Osteocyte (in vitro differentiated cells): Measurements from ENCODE around the gene ZMYND11. TPM values are rescaled to one million over a fixed set of nuclear protein-coding genes. Genes with fewer than 3 reads are reported as not detected.

ENCODE experiments used
- DNase-seq: peaks from one replicate; pipeline ENCODE4 v3.0.0; 2021; ENCODE audit warnings: mixed read lengths; ENCODE audit not compliant: unreplicated experiment; ENCODE audit errors: extremely low spot score
- H3K27ac Mint-ChIP-seq: one replicate; pipeline ENCODE4 v1.8.0; 2021; ENCODE audit warnings: mild to moderate bottlenecking, mixed read lengths; ENCODE audit not compliant: unreplicated experiment
- H3K27me3 Mint-ChIP-seq: one replicate; pipeline ENCODE4 v1.8.0; 2021; ENCODE audit warnings: mixed read lengths; ENCODE audit not compliant: unreplicated experiment
- H3K36me3 Mint-ChIP-seq: one replicate; pipeline ENCODE4 v1.8.0; 2021; ENCODE audit warnings: mixed read lengths; ENCODE audit not compliant: unreplicated experiment
- H3K4me1 Mint-ChIP-seq: one replicate; pipeline ENCODE4 v1.8.0; 2021; ENCODE audit warnings: mixed read lengths; ENCODE audit not compliant: unreplicated experiment
- H3K4me3 Mint-ChIP-seq: one replicate; pipeline ENCODE4 v1.8.0; 2021; ENCODE audit warnings: mild to moderate bottlenecking, moderate library complexity, mixed read lengths; ENCODE audit not compliant: unreplicated experiment
- H3K9me3 Mint-ChIP-seq: one replicate; pipeline ENCODE4 v1.8.0; 2021; ENCODE audit warnings: mixed read lengths; ENCODE audit not compliant: unreplicated experiment
- CTCF ChIP-seq: fragments of 200-600 bp; sonication (generic); IDR thresholded peaks from 2 replicates; pipeline ENCODE4 v1.5.0; 2021; ENCODE audit warnings: antibody characterized with exemption, mild to moderate bottlenecking, moderate library complexity
- long read RNA-seq: library from polyadenylated mRNA; unstranded; transcript quantifications from one replicate; pipeline ENCODE4 v2.0.0, GENCODE V29; 2021
- total RNA-seq: library from RNA; stranded (reverse); gene quantifications from 2 replicates; pipeline ENCODE4 v1.2.1, GENCODE V29; 2021

The ZMYND11 gene
- total RNA-seq = 87.7 and 87.8 TPM in 2 replicates
- long read RNA-seq, full-length matches to known transcripts = 20 of 140 reads
- long read RNA-seq, partial matches to known transcripts = 38 of 140 reads
- long read RNA-seq, other reads (novel, unspliced or antisense) = 82 of 140 reads

- peak; percentile 90 for DNase-seq
- Mint-ChIP-seq H3K27ac (peak within 1 kb of the TSS; percentile 89), H3K27me3 (no peaks in the 10 kb centered on the region), H3K4me3 (peak within 1 kb of the TSS; percentile 83), H3K9me3 (no peaks in the 10 kb centered on the region), H3K36me3 (no peaks in the 10 kb centered on the region), H3K4me1 (peaks cover 44% of the 10 kb centered on the region)
- TF ChIP-seq CTCF = no peak
Observed at GRCh38 chr10:135132-135600, at the start of gene ZMYND11. Gene ZMYND11, plus strand, starts transcription at chr10:135455. Its CDS starts 44,558 bp downstream, at chr10:180013.

DNA sequence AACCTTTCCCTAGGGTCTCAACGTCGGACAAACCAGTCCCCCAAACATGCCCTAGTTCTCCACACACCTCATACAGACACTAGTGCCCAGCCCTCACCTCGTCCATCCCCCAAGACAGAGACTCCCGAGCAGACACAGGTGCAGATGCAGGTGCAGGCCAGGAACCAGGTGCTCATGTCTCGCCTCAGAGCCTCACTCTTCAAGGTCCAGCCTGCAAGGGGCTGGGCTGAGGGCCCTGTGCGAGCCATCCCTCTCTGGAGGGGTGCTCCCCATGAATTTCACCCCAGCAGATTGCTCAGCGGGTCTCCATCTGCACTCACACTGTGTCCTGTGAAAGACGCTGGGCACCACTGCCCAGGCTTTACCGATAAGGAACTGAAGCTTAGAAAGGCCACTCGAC, 49.2 kb upstream of the ZMYND11 start:
- peak; percentile 54 for DNase-seq
- no peaks in the 10 kb centered on the region for H3K36me3 Mint-ChIP-seq
- no peaks in the 10 kb centered on the region for H3K9me3 Mint-ChIP-seq
- peaks cover 26% of the 10 kb centered on the region for H3K27me3 Mint-ChIP-seq
- no peak for TF ChIP-seq CTCF
- no peak overlapping the region for H3K4me3 Mint-ChIP-seq
- H3K4me1 Mint-ChIP-seq = peaks cover 3% of the 10 kb centered on the region
- no peak overlapping the region for H3K27ac Mint-ChIP-seq

DNA sequence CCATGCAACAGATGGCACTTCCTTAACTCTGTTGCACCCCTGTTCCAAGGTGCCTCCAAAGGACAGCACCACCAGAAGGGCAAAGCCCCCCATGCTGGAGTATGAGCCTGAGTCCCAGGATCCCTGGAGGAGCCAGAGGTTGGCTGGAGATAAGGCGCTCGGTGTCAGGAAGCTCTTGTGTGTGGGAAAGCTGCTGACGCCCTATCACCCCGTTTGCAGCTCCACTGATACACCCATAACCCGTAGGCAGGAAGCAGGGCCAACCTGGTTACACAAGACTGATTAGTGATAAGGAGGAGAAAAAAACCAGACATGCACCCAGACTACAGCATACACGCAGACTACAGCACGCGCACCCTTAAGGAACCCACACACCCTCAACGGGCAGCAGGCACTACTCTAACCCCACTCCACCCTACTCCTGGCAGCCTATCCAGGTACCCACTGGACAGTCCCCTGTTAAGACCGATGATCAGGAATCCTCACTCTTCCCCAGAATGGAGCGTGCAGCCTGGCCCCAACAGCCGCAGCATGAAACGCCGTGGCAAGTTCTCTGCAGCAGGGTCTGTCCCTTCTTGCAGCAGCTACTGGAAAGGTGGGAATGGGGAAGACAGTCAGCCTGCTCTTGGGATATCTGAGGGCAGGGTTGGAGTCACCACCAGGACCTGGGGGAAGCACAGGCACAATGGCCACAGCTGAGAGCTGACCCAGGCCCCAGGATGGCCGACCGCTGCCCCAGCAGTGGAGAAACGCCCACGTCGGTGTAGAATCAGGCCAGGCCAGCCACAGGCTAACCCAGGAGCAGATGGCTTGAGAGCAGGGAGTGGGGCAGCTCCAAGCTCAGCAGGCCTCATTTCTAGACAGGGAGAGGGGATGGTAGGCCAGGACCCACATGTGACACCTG, 47.8 kb upstream of the ZMYND11 start:
- H3K4me1 Mint-ChIP-seq = peaks cover 3% of the 10 kb centered on the region
- peak; percentile 73 for DNase-seq
- no peaks in the 10 kb centered on the region for H3K9me3 Mint-ChIP-seq
- no peak overlapping the region for H3K4me3 Mint-ChIP-seq
- no peak overlapping the region for H3K27ac Mint-ChIP-seq
- no peak for TF ChIP-seq CTCF
- peaks cover 17% of the 10 kb centered on the region for H3K27me3 Mint-ChIP-seq
- no peaks in the 10 kb centered on the region for H3K36me3 Mint-ChIP-seq

GRCh38 chr10:88253-88652, 47.0 kb upstream of the ZMYND11 start:
- Mint-ChIP-seq H3K4me1 (peaks cover 3% of the 10 kb centered on the region), H3K9me3 (no peaks in the 10 kb centered on the region), H3K36me3 (no peaks in the 10 kb centered on the region), H3K27me3 (peaks cover 20% of the 10 kb centered on the region), H3K4me3 (no peak overlapping the region), H3K27ac (no peak overlapping the region)
- TF ChIP-seq CTCF = no peak
- peak; percentile 54 for DNase-seq

- DNase-seq = no peak
- H3K36me3 Mint-ChIP-seq = no peaks in the 10 kb centered on the region
- TF ChIP-seq CTCF = no peak
- no peaks in the 10 kb centered on the region for H3K9me3 Mint-ChIP-seq
- no peak overlapping the region for H3K4me3 Mint-ChIP-seq
- no peak overlapping the region for H3K27ac Mint-ChIP-seq
- H3K4me1 Mint-ChIP-seq = peaks cover 3% of the 10 kb centered on the region
- H3K27me3 Mint-ChIP-seq = peaks cover 20% of the 10 kb centered on the region
Observed at GRCh38 chr10:89248-89647, 46.0 kb upstream of the ZMYND11 start.
